Endothelial cell of umbilical vein (primary cell): ENCODE measurements around the gene TMEM266. TPM values are rescaled to one million over a fixed set of nuclear protein-coding genes. Genes with fewer than 3 reads are reported as not detected.

ENCODE experiments used
- BruUV-seq: library from RNA; stranded (reverse); fragments of 400-500 nt; replicated peaks from 2 replicates; lab custom pipeline; 2021; lab: Mats Ljungman, UMichigan
- CTCF ChIA-PET: fragments of 300-600, 350-600 bp; sonication (Branson Sonifier 250); formaldehyde crosslinking; loops from one replicate; lab custom pipeline; 2021; ENCODE audit warnings: antibody characterized with exemption, inconsistent platforms; lab: Charles Lee
- POLR2A ChIA-PET: fragments of 300-600, 350-600 bp; sonication (Branson Sonifier 250); formaldehyde crosslinking; loops from one replicate; lab custom pipeline; 2021; ENCODE audit warnings: antibody characterized with exemption, inconsistent platforms; lab: Charles Lee
- DNase-seq: peaks from one replicate; pipeline ENCODE4 v3.0.0-alpha.2; 2011; ENCODE audit warnings: low read depth, low spot score
- FAIRE-seq: peaks from 2 replicates; lab custom pipeline; 2011; peaks lifted over from hg19 to GRCh38; lab: Jason Lieb, UNC
- H2AFZ ChIP-seq: 2 replicates; pipeline ENCODE4 v1.6.0; 2012; ENCODE audit warnings: low read depth, low read length, control low read depth, inconsistent platforms
- H3K27ac ChIP-seq: 2 replicates; pipeline ENCODE4 v1.5.1; 2011; ENCODE audit warnings: low read depth, mild to moderate bottlenecking, control low read depth, low read length, moderate library complexity; ENCODE audit not compliant: insufficient read depth
- H3K27me3 ChIP-seq, 2 experiments: 2 replicates each; pipeline versions ENCODE4 v1.6.0 to v1.6.1; 2011; ENCODE audit warnings: low read length in 2 of 2, mixed read lengths in 1 of 2; ENCODE audit not compliant: control insufficient read depth in 2 of 2, insufficient read depth in 2 of 2
- H3K36me3 ChIP-seq, 2 experiments: 2 replicates in 1 of 2; 3 replicates in 1 of 2; pipeline ENCODE4 v1.5.1; 2011; ENCODE audit warnings: low read length in 2 of 2, mild to moderate bottlenecking in 1 of 2, moderate library complexity in 1 of 2; ENCODE audit not compliant: control insufficient read depth in 2 of 2, insufficient read depth in 2 of 2; ENCODE audit errors: extremely low read depth in 1 of 2
- H3K4me1 ChIP-seq: 3 replicates; pipeline ENCODE4 v1.5.1; 2011; ENCODE audit warnings: mild to moderate bottlenecking, low read length; ENCODE audit not compliant: control insufficient read depth, insufficient read depth; ENCODE audit errors: extremely low read depth
- H3K4me2 ChIP-seq: 2 replicates; pipeline ENCODE4 v1.6.1; 2011; ENCODE audit warnings: low read length, control low read depth, mixed read lengths; ENCODE audit not compliant: insufficient read depth
- H3K4me3 ChIP-seq, 3 experiments: fragments of 200-600 bp in 1 of 3; sonication (generic), shearing (Covaris generic) in 1 of 3; replicated peaks in 1 of 3; 2 replicates each; pipeline ENCODE4 v1.5.1; 2011 to 2016; ENCODE audit warnings: control low read depth in 3 of 3, low read length in 3 of 3, mild to moderate bottlenecking in 2 of 3, inconsistent platforms in 1 of 3, low read depth in 1 of 3, moderate library complexity in 1 of 3; ENCODE audit not compliant: insufficient read depth in 1 of 3
- H3K79me2 ChIP-seq: 2 replicates; pipeline ENCODE4 v1.6.0; 2012; ENCODE audit warnings: low read length, inconsistent platforms; ENCODE audit not compliant: control insufficient read depth, insufficient read depth
- H3K9ac ChIP-seq: replicated peaks from 2 replicates; pipeline ENCODE3; 2011; ENCODE audit warnings: low read length, control low read depth; ENCODE audit not compliant: insufficient read depth; ENCODE audit errors: extremely low read depth
- H3K9me1 ChIP-seq: replicated peaks from 3 replicates; pipeline ENCODE4 v1.6.0; 2011; ENCODE audit warnings: mild to moderate bottlenecking, low read length; ENCODE audit not compliant: control insufficient read depth, insufficient read depth; ENCODE audit errors: extremely low read depth
- H3K9me3 ChIP-seq: replicated peaks from 2 replicates; pipeline ENCODE4 v1.5.1; 2012; ENCODE audit warnings: low read length, inconsistent platforms; ENCODE audit not compliant: control insufficient read depth, insufficient read depth
- H4K20me1 ChIP-seq: replicated peaks from 2 replicates; pipeline ENCODE3; 2011; ENCODE audit warnings: mild to moderate bottlenecking, low read length; ENCODE audit not compliant: control insufficient read depth, insufficient read depth; ENCODE audit errors: extremely low read depth
- EZH2 ChIP-seq: IDR thresholded peaks from 2 replicates; pipeline ENCODE4 v1.6.1; 2012; ENCODE audit warnings: borderline replicate concordance, low read depth, mild to moderate bottlenecking, moderate library complexity, low read length, inconsistent platforms; ENCODE audit not compliant: severe bottlenecking
- FOS ChIP-seq: IDR thresholded peaks from 2 replicates; pipeline ENCODE4 v1.6.1; 2011; ENCODE audit warnings: mild to moderate bottlenecking, low read length, moderate library complexity, borderline replicate concordance; ENCODE audit not compliant: insufficient read depth
- JUN ChIP-seq: IDR thresholded peaks from 2 replicates; pipeline ENCODE4 v1.6.1; 2011; ENCODE audit warnings: borderline replicate concordance, low read depth; ENCODE audit not compliant: insufficient read length, insufficient read depth
- POLR2A ChIP-seq: IDR thresholded peaks from 2 replicates; pipeline ENCODE4 v1.6.1; 2012; ENCODE audit warnings: low read depth, mild to moderate bottlenecking, control low read depth, low read length
- POLR2AphosphoS5 ChIP-seq: IDR thresholded peaks from 2 replicates; pipeline ENCODE4 v1.6.1; 2012; ENCODE audit warnings: low read depth, mild to moderate bottlenecking, control low read depth, low read length, moderate library complexity; ENCODE audit not compliant: insufficient read depth
- dilution Hi-C: fragments of 300-500 bp; cut with MboI; formaldehyde crosslinking; loops from one replicate; pipeline ENCODE4 v1.15.0; 2019; ENCODE audit warnings: low sequenced_read_pairs; ENCODE audit not compliant: extremely low pct_ligation_motif_present
- intact Hi-C: fragments of 100-400 bp; cut with micrococcal nuclease; formaldehyde crosslinking; loops from one replicate; pipeline ENCODE4 v1.10.0; 2022
- polyA plus RNA-seq, 4 experiments: library from polyadenylated mRNA; depleted of rRNA in 3 of 4; stranded (reverse) in 3 of 4; unstranded in 1 of 4; fragments of >200 nt; gene quantifications; 2 replicates each; pipeline versions ENCODE4 v1.2.1 to v1.2.3, GENCODE V29; 2011 to 2012; ENCODE audit warnings: missing spikeins in 1 of 4
- total RNA-seq: library from RNA; stranded (reverse); gene quantifications from 2 replicates; pipeline ENCODE4 v1.2.3, GENCODE V29; 2021

TMEM266 gene
- total and polyA plus RNA-seq, 2 donors (not counting 3 experiments of a cell fraction or from before 2014, with no cell fraction given): not detected

GRCh38 chr15:76158226-76158625 is 98.4 kb downstream of the TMEM266 start:
- no peaks in the 10 kb centered on the region for H4K20me1 ChIP-seq
- H3K9ac ChIP-seq: no peak overlapping the region
- POLR2A ChIA-PET: no interaction called here
- DNase-seq (no peak), FAIRE-seq (no peak)
- CTCF ChIA-PET: interaction anchor here (1.4 to 4.1 kb wide), 3 partner anchors 8 to 19 kb away, joined by 3 to 19 read pairs (median 7); no protein-coding TSS in a partner anchor
- peaks cover 0 to 1% of the 10 kb centered on the region in 2 experiments for H3K27me3 ChIP-seq
- no TSS peak for BruUV-seq
- no peaks in the 10 kb centered on the region for H3K36me3 ChIP-seq
- H3K4me1 ChIP-seq: no peaks in the 10 kb centered on the region
- H3K9me3 ChIP-seq: no peaks in the 10 kb centered on the region
- H3K9me1 ChIP-seq: no peaks in the 10 kb centered on the region
- dilution Hi-C loops: no loop called here
- no peak overlapping the region for H3K4me2 ChIP-seq
- no peak overlapping the region for H2AFZ ChIP-seq
- intact Hi-C loops: no loop called here
- no peak overlapping the region for H3K4me3 ChIP-seq
- TF ChIP-seq POLR2AphosphoS5: no peak
- no peak for TF ChIP-seq EZH2
- no peak for TF ChIP-seq JUN
- TF ChIP-seq POLR2A: no peak
- H3K79me2 ChIP-seq: no peaks in the 10 kb centered on the region
- H3K27ac ChIP-seq: no peak overlapping the region

- DNase-seq (no peak), FAIRE-seq (no peak)
- CTCF ChIA-PET: interaction anchor here (0.9 to 4.1 kb wide), 4 partner anchors 8 to 19 kb away, joined by 3 to 19 read pairs (median 5); no protein-coding TSS in a partner anchor
- H3K9me1 ChIP-seq: no peaks in the 10 kb centered on the region
- no peaks in the 10 kb centered on the region for H3K9me3 ChIP-seq
- dilution Hi-C loops: no loop called here
- peaks cover 0 to 1% of the 10 kb centered on the region in 2 experiments for H3K27me3 ChIP-seq
- POLR2A ChIA-PET: no interaction called here
- intact Hi-C loops: no loop called here
- no peak overlapping the region for H3K9ac ChIP-seq
- H2AFZ ChIP-seq: no peak overlapping the region
- TF ChIP-seq FOS: no peak
- H3K27ac ChIP-seq: no peak overlapping the region
- H3K79me2 ChIP-seq: no peaks in the 10 kb centered on the region
- no peaks in the 10 kb centered on the region for H4K20me1 ChIP-seq
- no peaks in the 10 kb centered on the region for H3K36me3 ChIP-seq
- no peak overlapping the region for H3K4me3 ChIP-seq
- H3K4me2 ChIP-seq: no peak overlapping the region
- no peaks in the 10 kb centered on the region for H3K4me1 ChIP-seq
- no TSS peak for BruUV-seq
These were observed 99.0 kb downstream of the TMEM266 start for GRCh38 chr15:76158815-76159214.
